ENCODE results near the gene LIPI.
"Not testable (repeated sequence)": the region's sequence is repeated elsewhere in the genome, so short reads cannot be mapped to it uniquely, and the experiment has no call there.

GRCh38 chr21:14104564-14104963 is 106.2 kb downstream of the LIPI start:
- TF ChIP-seq CTCF, POLR2A (IDR thresholded peaks at IDR 0.05): not testable (repeated sequence)

Data from body of pancreas (tissue), 4 donors.